Kidney epithelial cell (primary cell): Measurements from ENCODE around the gene IGSF9B. TPM values are rescaled to one million over a fixed set of nuclear protein-coding genes. Genes with fewer than 3 reads are reported as not detected.

ENCODE experiments used
- DNase-seq: peaks from one replicate; pipeline ENCODE4 v3.0.0-alpha.2; 2010; ENCODE audit warnings: low read depth
- H3K27me3 ChIP-seq: 2 replicates; pipeline ENCODE4 v1.6.0; 2011; ENCODE audit warnings: low read length; ENCODE audit not compliant: control insufficient read depth, insufficient read depth
- H3K36me3 ChIP-seq: 2 replicates; pipeline ENCODE4 v1.5.1; 2011; ENCODE audit warnings: low read length; ENCODE audit not compliant: control insufficient read depth, insufficient read depth
- H3K4me3 ChIP-seq: 2 replicates; pipeline ENCODE4 v1.5.1; 2011; ENCODE audit warnings: low read depth, mild to moderate bottlenecking, control low read depth, low read length
- CTCF ChIP-seq: IDR thresholded peaks from 2 replicates; pipeline ENCODE4 v1.5.1; 2011; ENCODE audit warnings: mild to moderate bottlenecking, moderate library complexity, low read length, control low read depth, inconsistent platforms; ENCODE audit not compliant: insufficient read depth, poor library complexity, severe bottlenecking
- total RNA-seq: library from RNA; depleted of rRNA; stranded (reverse); fragments of >200 nt; gene quantifications from 2 replicates; pipeline ENCODE4 v1.2.3, GENCODE V29; 2015

Gene IGSF9B
- total RNA-seq, 1 donor from 2014 or later = 5.9 TPM

DNA sequence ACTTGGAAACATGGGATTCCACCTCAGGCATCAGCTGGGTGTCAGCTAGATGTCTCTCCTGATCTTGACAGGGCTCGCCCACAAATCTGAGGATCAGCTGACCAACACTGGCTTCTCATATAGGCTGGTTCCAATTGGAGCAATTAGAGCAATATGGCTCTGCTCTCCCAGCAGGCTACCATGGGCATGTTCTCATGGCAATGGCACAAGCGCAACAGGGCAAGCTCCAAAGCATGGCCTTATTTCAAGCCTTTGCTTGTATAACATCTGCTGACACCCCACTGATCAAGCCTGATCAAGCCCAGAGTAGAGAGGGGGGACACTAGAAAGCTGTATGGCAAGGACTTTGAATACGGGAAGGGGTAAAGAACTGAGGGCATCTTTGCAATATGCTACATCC lies 70.7 kb downstream of the IGSF9B start:
- no peak overlapping the region for H3K4me3 ChIP-seq
- no peaks in the 10 kb centered on the region for H3K36me3 ChIP-seq
- TF ChIP-seq CTCF = no peak
- no peak for DNase-seq
- H3K27me3 ChIP-seq = no peaks in the 10 kb centered on the region

DNA sequence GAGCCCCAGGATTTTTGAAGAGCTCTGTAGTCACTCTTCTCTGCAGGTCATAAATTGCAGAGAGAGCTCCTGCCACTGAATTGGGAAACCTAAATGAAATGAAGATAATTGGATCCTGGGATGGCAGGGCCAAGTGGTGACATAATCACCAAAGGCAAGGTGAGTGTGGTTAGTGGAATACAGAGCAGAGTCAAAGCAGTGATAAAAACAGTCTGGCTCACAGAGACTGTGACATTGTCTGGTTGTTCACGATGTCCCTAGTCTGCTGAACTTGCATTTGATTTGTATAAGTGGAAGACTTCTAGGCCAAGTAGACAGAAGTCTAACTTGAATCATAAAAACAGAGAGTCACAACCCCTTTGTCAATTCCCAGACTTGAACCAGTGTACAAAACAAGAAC lies 84.6 kb downstream of the IGSF9B start:
- no peaks in the 10 kb centered on the region for H3K36me3 ChIP-seq
- no peaks in the 10 kb centered on the region for H3K27me3 ChIP-seq

DNA sequence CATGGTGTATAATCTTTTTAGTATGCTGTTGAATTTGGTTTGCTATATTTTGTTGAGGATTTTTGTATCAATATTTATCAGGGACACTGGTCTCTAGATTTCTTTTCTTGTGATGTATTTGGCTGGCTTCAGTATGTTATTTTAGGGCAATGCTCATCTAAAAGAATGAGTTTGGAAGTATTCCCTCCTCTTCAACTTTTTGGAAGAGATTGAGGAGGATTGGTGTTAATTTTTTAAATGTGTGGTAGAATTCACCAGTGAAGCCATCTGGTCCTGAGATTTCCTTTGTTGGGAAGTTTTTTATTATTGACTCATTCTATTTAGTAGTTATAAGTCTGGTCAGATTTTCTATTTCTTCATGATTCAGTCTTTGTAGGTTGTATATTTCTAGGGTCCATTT lies 89.3 kb downstream of the IGSF9B start:
- DNase-seq = no peak
- H3K27me3 ChIP-seq = no peaks in the 10 kb centered on the region
- H3K36me3 ChIP-seq = no peaks in the 10 kb centered on the region
- no peak for TF ChIP-seq CTCF
- H3K4me3 ChIP-seq = no peak overlapping the region

More for the DNA sequence above, 84.6 kb downstream of the IGSF9B start:
- DNase-seq = no peak
- no peak overlapping the region for H3K4me3 ChIP-seq
- TF ChIP-seq CTCF = no peak

DNA sequence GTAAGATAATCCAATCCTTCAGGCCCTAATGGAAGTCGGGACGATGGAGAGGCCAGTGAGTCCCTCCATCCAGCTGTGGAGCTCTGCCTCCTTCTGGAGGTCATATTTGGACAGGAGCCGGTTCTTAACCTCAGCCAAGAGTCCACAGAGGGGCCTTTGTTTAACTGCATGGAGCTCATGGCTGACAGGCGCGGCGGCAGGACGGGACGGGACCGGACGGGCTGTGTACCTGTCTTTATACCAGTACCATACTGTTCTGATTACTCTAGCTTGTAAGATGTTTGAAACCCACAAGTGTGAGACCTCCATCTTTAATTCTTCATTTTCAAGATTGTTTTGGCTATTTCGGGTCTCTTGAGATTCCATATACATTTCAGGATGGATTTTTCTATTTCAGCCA lies 91.3 kb downstream of the IGSF9B start:
- H3K36me3 ChIP-seq = no peaks in the 10 kb centered on the region
- no peak overlapping the region for H3K4me3 ChIP-seq
- H3K27me3 ChIP-seq = no peaks in the 10 kb centered on the region
- DNase-seq = no peak
- TF ChIP-seq CTCF = no peak

GRCh38 chr11:133864756-133865155 lies 92.0 kb downstream of the IGSF9B start:
- no peaks in the 10 kb centered on the region for H3K27me3 ChIP-seq
- DNase-seq = no peak
- no peak for TF ChIP-seq CTCF
- H3K36me3 ChIP-seq = no peaks in the 10 kb centered on the region
- H3K4me3 ChIP-seq = no peak overlapping the region

GRCh38 chr11:133860151-133860550 lies 96.6 kb downstream of the IGSF9B start:
- DNase-seq = no peak
- Histone ChIP-seq H3K36me3 (no peaks in the 10 kb centered on the region), H3K27me3 (no peaks in the 10 kb centered on the region), H3K4me3 (no peak overlapping the region)
- TF ChIP-seq CTCF = no peak
